MM.1S (cell line): ENCODE data around the gene E2F6.

Experiments used
- DNase-seq: peaks from one replicate; pipeline ENCODE4 v3.0.0-alpha.2; 2015
- H2AFZ ChIP-seq: fragments of 300-600 bp; sonication (generic); 2 replicates; pipeline ENCODE4 v1.6.0; 2016; ENCODE audit warnings: antibody characterized with exemption, low read length
- H3F3A ChIP-seq: fragments of 300-600 bp; sonication (generic); 2 replicates; pipeline ENCODE4 v1.6.1; 2016; ENCODE audit warnings: mild to moderate bottlenecking, antibody characterized with exemption, low read length, moderate library complexity, mixed read lengths; ENCODE audit not compliant: insufficient read depth
- H3K27ac ChIP-seq: fragments of 300-600 bp; sonication (generic); 2 replicates; pipeline ENCODE4 v1.5.1; 2016; ENCODE audit warnings: mild to moderate bottlenecking, low read length
- H3K27me3 ChIP-seq: fragments of 300-600 bp; sonication (generic); replicated peaks from 2 replicates; pipeline ENCODE4 v1.6.0; 2016; ENCODE audit warnings: low read length; ENCODE audit not compliant: insufficient read depth
- H3K36me3 ChIP-seq: fragments of 300-600 bp; sonication (generic); replicated peaks from 2 replicates; pipeline ENCODE4 v1.6.1; 2016; ENCODE audit warnings: mild to moderate bottlenecking, low read length, mixed read lengths; ENCODE audit not compliant: insufficient read depth
- H3K4me1 ChIP-seq: fragments of 300-600 bp; sonication (generic); 2 replicates; pipeline ENCODE4 v1.6.1; 2016; ENCODE audit warnings: low read length, mixed read lengths
- H3K4me2 ChIP-seq: fragments of 300-600 bp; sonication (generic); 2 replicates; pipeline ENCODE4 v1.6.0; 2016; ENCODE audit warnings: low read depth, low read length
- H3K4me3 ChIP-seq: fragments of 300-600 bp; sonication (generic); 2 replicates; pipeline ENCODE4 v1.5.1; 2016; ENCODE audit warnings: low read length, mixed read lengths
- H3K79me2 ChIP-seq: fragments of 300-600 bp; sonication (generic); 2 replicates; pipeline ENCODE4 v1.6.1; 2016; ENCODE audit warnings: mixed run types, low read length, mixed read lengths
- H3K9ac ChIP-seq: fragments of 300-600 bp; sonication (generic); 2 replicates; pipeline ENCODE4 v1.6.1; 2016; ENCODE audit warnings: low read length, mixed read lengths
- H3K9me2 ChIP-seq: fragments of 300-600 bp; sonication (generic); replicated peaks from 2 replicates; pipeline ENCODE4 v1.6.1; 2016; ENCODE audit warnings: mild to moderate bottlenecking, low read length, mixed read lengths; ENCODE audit not compliant: insufficient read depth
- H3K9me3 ChIP-seq: fragments of 300-600 bp; sonication (generic); replicated peaks from 2 replicates; pipeline ENCODE4 v1.6.1; 2016; ENCODE audit warnings: mild to moderate bottlenecking, low read length, mixed read lengths; ENCODE audit not compliant: insufficient read depth
- H4K20me1 ChIP-seq: fragments of 300-600 bp; sonication (generic); 2 replicates; pipeline ENCODE4 v1.6.1; 2016; ENCODE audit warnings: mild to moderate bottlenecking, low read length, moderate library complexity, mixed read lengths; ENCODE audit not compliant: insufficient read depth
- EZH2 ChIP-seq: fragments of 300-600 bp; sonication (generic); optimal IDR thresholded peaks from 2 replicates; pipeline ENCODE3; 2017; ENCODE audit warnings: low read depth, mild to moderate bottlenecking, antibody characterized with exemption, low read length, mixed read lengths
- EZH2phosphoT487 ChIP-seq: fragments of 300-600 bp; sonication (generic); IDR thresholded peaks from 2 replicates; pipeline ENCODE4 v1.6.1; 2018; ENCODE audit warnings: antibody characterized with exemption, low read length
- TF ChIP-seq, protein P1 (sequence below): fragments of 300-600 bp; sonication (generic); IDR thresholded peaks from 2 replicates; pipeline ENCODE4 v1.5.1; 2016; ENCODE audit warnings: antibody characterized with exemption, low read length, mixed read lengths

The E2F6 gene

DNA sequence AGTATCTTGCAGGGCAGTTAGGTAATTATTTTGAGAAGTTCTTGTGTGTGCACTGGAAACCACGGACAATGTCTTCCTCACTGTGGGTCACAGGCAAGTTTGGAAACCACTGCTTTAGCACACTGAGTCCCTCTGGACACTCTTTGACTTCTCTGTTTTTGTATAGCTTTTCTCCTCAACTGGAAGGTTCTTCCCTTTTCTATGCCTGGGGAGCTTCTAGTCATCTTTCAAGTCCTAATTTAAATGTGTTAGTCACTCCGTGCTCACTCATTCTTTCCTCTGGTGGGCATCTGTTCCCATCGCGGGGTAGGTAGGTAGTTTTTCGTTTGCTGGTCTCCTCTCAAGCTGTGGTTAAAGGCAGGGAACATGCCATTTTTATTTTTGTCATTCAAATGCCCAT is 32.1 kb downstream of the E2F6 start:
- no peak overlapping the region for H3K9ac ChIP-seq
- H3K36me3 ChIP-seq, result no peaks in the 10 kb centered on the region
- H3K9me3 ChIP-seq, result no peaks in the 10 kb centered on the region
- H3K4me3 ChIP-seq, result no peak overlapping the region
- H2AFZ ChIP-seq, result no peak overlapping the region
- no peaks in the 10 kb centered on the region for H3K9me2 ChIP-seq
- no peaks in the 10 kb centered on the region for H3K27me3 ChIP-seq
- no peak overlapping the region for H3K27ac ChIP-seq
- H3F3A ChIP-seq, result no peaks in the 10 kb centered on the region
- TF ChIP-seq EZH2phosphoT487, result no peak
- TF ChIP-seq, protein P1, sequence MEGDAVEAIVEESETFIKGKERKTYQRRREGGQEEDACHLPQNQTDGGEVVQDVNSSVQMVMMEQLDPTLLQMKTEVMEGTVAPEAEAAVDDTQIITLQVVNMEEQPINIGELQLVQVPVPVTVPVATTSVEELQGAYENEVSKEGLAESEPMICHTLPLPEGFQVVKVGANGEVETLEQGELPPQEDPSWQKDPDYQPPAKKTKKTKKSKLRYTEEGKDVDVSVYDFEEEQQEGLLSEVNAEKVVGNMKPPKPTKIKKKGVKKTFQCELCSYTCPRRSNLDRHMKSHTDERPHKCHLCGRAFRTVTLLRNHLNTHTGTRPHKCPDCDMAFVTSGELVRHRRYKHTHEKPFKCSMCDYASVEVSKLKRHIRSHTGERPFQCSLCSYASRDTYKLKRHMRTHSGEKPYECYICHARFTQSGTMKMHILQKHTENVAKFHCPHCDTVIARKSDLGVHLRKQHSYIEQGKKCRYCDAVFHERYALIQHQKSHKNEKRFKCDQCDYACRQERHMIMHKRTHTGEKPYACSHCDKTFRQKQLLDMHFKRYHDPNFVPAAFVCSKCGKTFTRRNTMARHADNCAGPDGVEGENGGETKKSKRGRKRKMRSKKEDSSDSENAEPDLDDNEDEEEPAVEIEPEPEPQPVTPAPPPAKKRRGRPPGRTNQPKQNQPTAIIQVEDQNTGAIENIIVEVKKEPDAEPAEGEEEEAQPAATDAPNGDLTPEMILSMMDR, result no peak
- no peak for TF ChIP-seq EZH2
- no peak overlapping the region for H3K4me2 ChIP-seq
- DNase-seq, result no peak
- no peaks in the 10 kb centered on the region for H4K20me1 ChIP-seq
- H3K79me2 ChIP-seq, result no peaks in the 10 kb centered on the region
- H3K4me1 ChIP-seq, result no peaks in the 10 kb centered on the region

DNA sequence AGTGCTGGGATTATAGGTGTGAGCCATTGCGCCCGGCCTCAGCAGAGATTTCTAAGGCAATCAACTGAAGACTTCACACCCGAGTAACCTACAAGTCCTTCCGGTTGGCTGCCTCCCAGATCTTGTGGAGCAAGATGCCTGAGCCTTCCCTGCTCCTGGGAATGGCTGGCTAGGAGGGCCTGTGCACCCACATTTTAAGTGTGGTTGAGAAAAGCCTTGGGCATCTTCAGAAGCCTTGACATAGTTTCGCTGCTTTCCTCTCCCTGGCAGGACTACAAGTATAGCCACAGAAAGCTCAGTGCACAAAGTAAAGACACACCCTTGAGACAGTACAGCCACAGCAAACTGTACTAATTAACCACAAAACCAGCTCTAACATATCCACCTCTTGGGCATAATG is 35.2 kb downstream of the E2F6 start:
- Histone ChIP-seq H3F3A (no peaks in the 10 kb centered on the region), H3K9me2 (no peaks in the 10 kb centered on the region), H2AFZ (no peak overlapping the region), H3K9ac (no peak overlapping the region), H3K27me3 (no peaks in the 10 kb centered on the region), H3K4me3 (no peak overlapping the region), H3K9me3 (no peaks in the 10 kb centered on the region), H3K79me2 (no peaks in the 10 kb centered on the region), H3K36me3 (no peaks in the 10 kb centered on the region), H3K27ac (no peak overlapping the region), H3K4me2 (no peak overlapping the region), H3K4me1 (no peaks in the 10 kb centered on the region), H4K20me1 (no peaks in the 10 kb centered on the region)
- TF ChIP-seq EZH2 (no peak), EZH2phosphoT487 (no peak)
- TF ChIP-seq, protein P1, result no peak
- no peak for DNase-seq

DNA sequence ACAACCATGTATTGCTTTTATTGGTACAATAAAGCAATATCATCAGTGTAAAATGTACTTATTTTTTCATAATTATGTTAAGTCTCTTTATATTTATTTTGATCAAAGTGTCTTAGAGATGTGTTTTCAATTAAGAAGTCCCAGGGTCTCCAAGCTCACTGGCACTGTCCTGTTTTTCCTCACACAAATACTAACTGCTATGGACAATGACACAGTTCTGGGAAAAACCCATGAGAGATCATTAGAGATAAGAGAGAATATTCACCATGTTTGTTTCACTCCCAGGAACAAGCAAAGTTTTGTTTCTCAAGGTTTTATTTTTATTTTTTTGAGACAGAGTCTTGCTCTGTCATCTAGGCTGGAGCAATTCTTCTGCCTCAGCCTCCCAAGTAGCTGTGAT is 38.7 kb downstream of the E2F6 start:
- Histone ChIP-seq H3K9me3 (no peaks in the 10 kb centered on the region), H3K79me2 (no peaks in the 10 kb centered on the region), H3F3A (no peaks in the 10 kb centered on the region), H3K4me3 (no peak overlapping the region), H3K9me2 (no peaks in the 10 kb centered on the region), H4K20me1 (no peaks in the 10 kb centered on the region), H3K27ac (no peak overlapping the region), H3K36me3 (no peaks in the 10 kb centered on the region), H2AFZ (no peak overlapping the region), H3K4me1 (no peaks in the 10 kb centered on the region), H3K4me2 (no peak overlapping the region), H3K27me3 (no peaks in the 10 kb centered on the region), H3K9ac (no peak overlapping the region)
- TF ChIP-seq EZH2phosphoT487 (no peak), EZH2 (no peak)
- TF ChIP-seq, protein P1, result no peak
- no peak for DNase-seq
